H9 (cell line): Measurements from ENCODE around the gene QSER1. TPM values are rescaled to one million over a fixed set of nuclear protein-coding genes. Genes with fewer than 3 reads are reported as not detected.
"Not testable (repeated sequence)": the region's sequence is repeated elsewhere in the genome, so short reads cannot be mapped to it uniquely, and the experiment has no call there.

Source experiments
- DNase-seq: peaks from one replicate; pipeline ENCODE4 v3.0.0-alpha.2; 2017
- H2AFZ ChIP-seq: one replicate; pipeline ENCODE4 v1.6.1; 2013; ENCODE audit warnings: mild to moderate bottlenecking, low read length, control low read depth, moderate library complexity
- H2AK5ac ChIP-seq: 2 replicates; pipeline ENCODE4 v1.6.1; 2013; ENCODE audit warnings: low read length, control low read depth, mixed read lengths; ENCODE audit not compliant: insufficient read length
- H2BK120ac ChIP-seq: one replicate; pipeline ENCODE4 v1.6.1; 2013; ENCODE audit warnings: low read depth, mild to moderate bottlenecking, low read length, control low read depth, inconsistent platforms; ENCODE audit not compliant: poor library complexity, severe bottlenecking
- H2BK12ac ChIP-seq: 2 replicates; pipeline ENCODE4 v1.6.1; 2013; ENCODE audit warnings: low read length, control low read depth, mixed read lengths, low read depth; ENCODE audit not compliant: insufficient read length
- H2BK15ac ChIP-seq: 2 replicates; pipeline ENCODE4 v1.6.1; 2013; ENCODE audit warnings: low read depth, low read length, control low read depth
- H2BK20ac ChIP-seq: one replicate; pipeline ENCODE4 v1.6.1; 2013; ENCODE audit warnings: low read depth, mild to moderate bottlenecking, low read length, control low read depth, inconsistent platforms; ENCODE audit not compliant: poor library complexity, severe bottlenecking
- H2BK5ac ChIP-seq: 2 replicates; pipeline ENCODE4 v1.6.1; 2013; ENCODE audit warnings: low read length, control low read depth, mixed read lengths; ENCODE audit not compliant: insufficient read length
- H3K14ac ChIP-seq: 2 replicates; pipeline ENCODE4 v1.6.1; 2013; ENCODE audit warnings: low read length, control low read depth; ENCODE audit not compliant: insufficient read depth
- H3K18ac ChIP-seq: 2 replicates; pipeline ENCODE4 v1.6.1; 2013; ENCODE audit warnings: low read depth, mild to moderate bottlenecking, mixed read lengths, low read length, control low read depth; ENCODE audit not compliant: insufficient read length
- H3K23ac ChIP-seq: 2 replicates; pipeline ENCODE4 v1.6.1; 2013; ENCODE audit warnings: low read length, control low read depth, mixed read lengths, low read depth; ENCODE audit not compliant: insufficient read length
- H3K23me2 ChIP-seq: 2 replicates; pipeline ENCODE4 v1.6.1; 2013; ENCODE audit warnings: low read depth, mild to moderate bottlenecking, mixed read lengths, low read length, control low read depth; ENCODE audit not compliant: insufficient read length, poor library complexity, severe bottlenecking
- H3K27ac ChIP-seq: 2 replicates; pipeline ENCODE4 v1.5.1; 2013; ENCODE audit warnings: low read length, control low read depth, mixed read lengths, low read depth; ENCODE audit not compliant: insufficient read length
- H3K27me3 ChIP-seq: 2 replicates; pipeline ENCODE4 v1.6.1; 2013; ENCODE audit warnings: low read length, control low read depth, inconsistent platforms; ENCODE audit not compliant: insufficient read depth
- H3K4ac ChIP-seq: 2 replicates; pipeline ENCODE4 v1.6.1; 2013; ENCODE audit warnings: low read depth, mild to moderate bottlenecking, control low read depth, inconsistent platforms, low read length, moderate library complexity
- H3K4me1 ChIP-seq: 2 replicates; pipeline ENCODE4 v1.6.1; 2013; ENCODE audit warnings: low read length, control low read depth, inconsistent platforms; ENCODE audit not compliant: insufficient read depth
- H3K4me2 ChIP-seq: 2 replicates; pipeline ENCODE4 v1.6.1; 2013; ENCODE audit warnings: low read length, control low read depth, mixed read lengths; ENCODE audit not compliant: insufficient read length, insufficient read depth
- H3K56ac ChIP-seq: 2 replicates; pipeline ENCODE4 v1.6.1; 2013; ENCODE audit warnings: low read depth, mild to moderate bottlenecking, mixed read lengths, low read length, control low read depth; ENCODE audit not compliant: insufficient read length
- H3K79me1 ChIP-seq: 2 replicates; pipeline ENCODE4 v1.6.1; 2013; ENCODE audit warnings: low read depth, mild to moderate bottlenecking, moderate library complexity, low read length, control low read depth, inconsistent platforms; ENCODE audit not compliant: insufficient read depth, poor library complexity, severe bottlenecking
- H3K79me2 ChIP-seq: 2 replicates; pipeline ENCODE4 v1.6.1; 2013; ENCODE audit warnings: low read length, control low read depth, inconsistent platforms; ENCODE audit not compliant: insufficient read depth
- H3K9ac ChIP-seq: 2 replicates; pipeline ENCODE4 v1.6.1; 2013; ENCODE audit warnings: low read length, control low read depth, mixed read lengths; ENCODE audit not compliant: insufficient read length; ENCODE audit errors: extremely low read depth
- H3K9me3 ChIP-seq: one replicate; pipeline ENCODE4 v1.6.1; 2013; ENCODE audit warnings: low read depth, low read length, inconsistent platforms; ENCODE audit not compliant: control insufficient read depth
- H3T11ph ChIP-seq: one replicate; pipeline ENCODE4 v1.6.1; 2013; ENCODE audit warnings: mild to moderate bottlenecking, low read length, control low read depth, inconsistent platforms
- H4K20me1 ChIP-seq: one replicate; pipeline ENCODE4 v1.6.1; 2013; ENCODE audit not compliant: control insufficient read depth, insufficient read length, insufficient read depth
- H4K5ac ChIP-seq: 2 replicates; pipeline ENCODE4 v1.6.1; 2013; ENCODE audit warnings: low read depth, mild to moderate bottlenecking, mixed read lengths, low read length, control low read depth; ENCODE audit not compliant: insufficient read length
- H4K8ac ChIP-seq: replicated peaks from 2 replicates; pipeline ENCODE4 v1.6.1; 2013; ENCODE audit warnings: low read length, control low read depth, mixed read lengths, low read depth; ENCODE audit not compliant: insufficient read length
- H4K91ac ChIP-seq: 2 replicates; pipeline ENCODE4 v1.6.1; 2013; ENCODE audit warnings: low read depth, mild to moderate bottlenecking, moderate library complexity, mixed read lengths, low read length, control low read depth; ENCODE audit not compliant: insufficient read length
- H3K27ac Mint-ChIP-seq, 3 experiments: 2 replicates in 2 of 3; 3 replicates in 1 of 3; pipeline ENCODE4 v1.8.0; 2020 to 2021; ENCODE audit warnings: mixed read lengths in 3 of 3, mild to moderate bottlenecking in 1 of 3, moderate library complexity in 1 of 3
- H3K27me3 Mint-ChIP-seq: 2 replicates; pipeline ENCODE4 v1.8.0; 2021; ENCODE audit warnings: low read depth, mild to moderate bottlenecking, moderate library complexity, mixed read lengths
- H3K36me3 Mint-ChIP-seq, 3 experiments: 2 replicates in 2 of 3; 3 replicates in 1 of 3; pipeline ENCODE4 v1.8.0; 2020 to 2021; ENCODE audit warnings: low read depth in 3 of 3, mixed read lengths in 3 of 3; ENCODE audit not compliant: insufficient read depth in 1 of 3
- H3K4me1 Mint-ChIP-seq, 2 experiments: 2 replicates each; pipeline ENCODE4 v1.8.0; 2020; ENCODE audit warnings: mixed read lengths in 2 of 2
- H3K4me3 Mint-ChIP-seq, 2 experiments: 2 replicates in 1 of 2; 3 replicates in 1 of 2; pipeline ENCODE4 v1.8.0; 2020 to 2021; ENCODE audit warnings: mild to moderate bottlenecking in 2 of 2, mixed read lengths in 2 of 2, moderate library complexity in 1 of 2
- H3K9me3 Mint-ChIP-seq, 2 experiments: 2 replicates in 1 of 2; 3 replicates in 1 of 2; pipeline ENCODE4 v1.8.0; 2020; ENCODE audit warnings: mild to moderate bottlenecking in 2 of 2, mixed read lengths in 2 of 2, moderate library complexity in 1 of 2
- CTCF ChIP-seq: fragments of 200-600 bp; sonication (generic); conservative IDR thresholded peaks from 3 replicates; pipeline ENCODE4 v1.8.0; 2021; ENCODE audit warnings: antibody characterized with exemption, mild to moderate bottlenecking
- WGBS: extraction: QIAGEN DNeasy Blood & Tissue Kit; methylation state at CpG from one replicate; pipeline ENCODE4 v1.1.7; 2013; ENCODE audit warnings: missing lambda C conversion rate, low lambda C conversion rate, mixed read lengths; ENCODE audit not compliant: insufficient read length; ENCODE audit errors: extremely low coverage; 5-methylcytosine and 5-hydroxymethylcytosine counted together
- total RNA-seq: library from RNA; stranded (reverse); gene quantifications from 2 replicates; pipeline ENCODE4 v1.2.1, GENCODE V29; 2021

Gene QSER1
- total RNA-seq, 1 experiment from 2014 or later, result 139 TPM

DNA sequence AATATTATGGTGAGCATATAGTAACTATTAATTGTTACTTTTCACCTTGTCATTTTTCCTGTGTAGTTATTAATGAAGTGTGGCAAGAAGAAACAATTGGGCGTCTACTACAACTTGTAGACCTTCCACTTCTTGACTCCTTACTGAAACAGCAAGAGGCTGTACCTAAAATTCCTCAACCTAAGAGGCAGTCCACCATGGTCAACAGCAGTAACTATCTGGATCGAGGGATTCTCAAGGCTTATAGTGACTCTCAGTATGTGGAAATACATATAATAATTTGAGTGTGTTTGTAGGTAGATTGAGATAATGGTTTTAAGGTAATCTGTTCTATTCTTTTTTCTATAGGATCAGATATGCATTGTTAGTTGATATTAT, 135.9 kb downstream of the QSER1 start:
- H3K18ac ChIP-seq, result no peak overlapping the region
- no peak overlapping the region for H3K23ac ChIP-seq
- no peaks in the 10 kb centered on the region for H3K23me2 ChIP-seq
- no peak overlapping the region for H3K14ac ChIP-seq
- Mint-ChIP-seq H3K4me3 (no peak overlapping the region), H3K4me1 (peaks cover 9 to 13% of the 10 kb centered on the region in 2 experiments; a peak in 3 of 4 replicates), H3K27ac (no peak overlapping the region), H3K27me3 (no peaks in the 10 kb centered on the region), H3K9me3 (no peaks in the 10 kb centered on the region), H3K36me3 (peaks cover 0 to 2% (median 0%) of the 10 kb centered on the region in 3 experiments; a peak in 1 of 7 replicates)
- no peaks in the 10 kb centered on the region for H3K4me1 ChIP-seq
- no peak overlapping the region for H2AK5ac ChIP-seq
- no peaks in the 10 kb centered on the region for H3K79me2 ChIP-seq
- H4K91ac ChIP-seq, result no peak overlapping the region
- no peaks in the 10 kb centered on the region for H3K27me3 ChIP-seq
- no peaks in the 10 kb centered on the region for H3K79me1 ChIP-seq
- no peak overlapping the region for H2BK120ac ChIP-seq
- no peak overlapping the region for H3T11ph ChIP-seq
- no peak overlapping the region for H3K56ac ChIP-seq
- H3K4ac ChIP-seq, result no peak overlapping the region
- H2BK5ac ChIP-seq, result no peak overlapping the region
- H3K9me3 ChIP-seq, result no peaks in the 10 kb centered on the region
- no peaks in the 10 kb centered on the region for H4K20me1 ChIP-seq
- H2BK20ac ChIP-seq, result no peak overlapping the region
- no peak overlapping the region for H3K4me2 ChIP-seq
- no CpG with 5 or more reads among the region's 2 CpGs for WGBS
- H4K5ac ChIP-seq, result no peak overlapping the region
- H2BK15ac ChIP-seq, result no peak overlapping the region
- no peak overlapping the region for H3K9ac ChIP-seq
- H2BK12ac ChIP-seq, result no peak overlapping the region
- no peak overlapping the region for H2AFZ ChIP-seq
- no peak overlapping the region for H3K27ac ChIP-seq
- no peak for DNase-seq
- no peak overlapping the region for H4K8ac ChIP-seq
- no peak for TF ChIP-seq CTCF

- H2AFZ ChIP-seq, H3K4me2 ChIP-seq, H4K20me1 ChIP-seq, H3K4me3 Mint-ChIP-seq, H4K8ac ChIP-seq, H2BK15ac ChIP-seq, H3K79me1 ChIP-seq, H3K4ac ChIP-seq, H3K9ac ChIP-seq, H3K4me1 ChIP-seq, H3K27ac Mint-ChIP-seq, H4K5ac ChIP-seq, H3K27me3 ChIP-seq, H4K91ac ChIP-seq, H3K27ac ChIP-seq, H3K79me2 ChIP-seq, H2BK20ac ChIP-seq, H3K9me3 Mint-ChIP-seq, H2AK5ac ChIP-seq, H3T11ph ChIP-seq, H3K9me3 ChIP-seq, H2BK12ac ChIP-seq, H3K23me2 ChIP-seq, H3K27me3 Mint-ChIP-seq, DNase-seq, H3K14ac ChIP-seq, H3K56ac ChIP-seq, H3K36me3 Mint-ChIP-seq, H3K4me1 Mint-ChIP-seq, H3K18ac ChIP-seq, H2BK5ac ChIP-seq, H3K23ac ChIP-seq, H2BK120ac ChIP-seq: not testable (repeated sequence)
- no CpG with 5 or more reads among the region's 6 CpGs for WGBS
Measured at GRCh38 chr11:33029218-33029617, 136.6 kb downstream of the QSER1 start.
